ENCODE measurements around the gene RAB35. TPM values are rescaled to one million over a fixed set of nuclear protein-coding genes. Genes with fewer than 3 reads are reported as not detected.

The RAB35 gene
- total RNA-seq, 2 donors from 2014 or later, result 47.8 to 52.7 TPM

- ATAC-seq (peak; percentile 13), DNase-seq (no peak)
- intact Hi-C loops (cut with DNase I, micrococcal nuclease), result no loop called here
These were observed 23.8 kb downstream of the RAB35 start for GRCh38 chr12:120092551-120093335.

DNA sequence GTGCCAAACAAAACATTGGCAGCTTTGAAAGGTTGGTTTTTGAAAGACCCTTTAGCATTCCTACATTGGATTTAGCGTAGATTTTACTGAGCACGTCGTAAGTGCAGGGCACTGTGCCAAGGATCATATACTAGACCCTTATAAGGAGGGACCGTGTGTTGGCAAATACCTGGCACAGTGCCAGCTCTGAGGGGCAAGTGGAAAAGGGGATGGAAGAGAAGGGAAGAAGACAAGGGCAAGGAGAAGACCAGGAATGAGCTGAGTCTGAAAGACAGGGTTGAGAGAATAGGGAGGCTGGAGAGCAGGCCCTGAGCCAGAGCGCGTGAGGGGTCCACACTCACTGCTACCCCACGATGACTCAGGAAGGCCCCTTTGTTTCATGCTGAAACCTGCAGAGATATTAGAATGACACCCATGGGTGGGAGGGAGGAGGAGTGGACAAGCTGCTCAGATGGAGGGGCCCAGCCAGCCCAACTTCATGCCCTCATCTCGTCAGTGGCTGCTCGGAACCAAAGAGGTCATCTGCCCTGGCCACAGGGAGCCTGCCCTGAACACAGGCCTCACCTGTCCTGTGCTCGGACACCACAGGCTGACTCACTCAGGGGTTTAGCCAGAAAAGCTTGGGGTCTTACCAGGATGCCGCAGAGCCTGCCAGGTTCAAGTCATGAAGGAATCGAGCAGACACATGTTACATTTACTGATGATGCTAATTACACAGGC lies 25.0 kb downstream of the RAB35 start:
- intact Hi-C loops (cut with DNase I, micrococcal nuclease), result no loop called here
- ATAC-seq (no peak), DNase-seq (no peak)

GRCh38 chr12:120090626-120091295 lies 25.8 kb downstream of the RAB35 start:
- intact Hi-C loops (cut with DNase I, micrococcal nuclease), result no loop called here
- DNase-seq, result no peak
- ATAC-seq, result no peak

DNA sequence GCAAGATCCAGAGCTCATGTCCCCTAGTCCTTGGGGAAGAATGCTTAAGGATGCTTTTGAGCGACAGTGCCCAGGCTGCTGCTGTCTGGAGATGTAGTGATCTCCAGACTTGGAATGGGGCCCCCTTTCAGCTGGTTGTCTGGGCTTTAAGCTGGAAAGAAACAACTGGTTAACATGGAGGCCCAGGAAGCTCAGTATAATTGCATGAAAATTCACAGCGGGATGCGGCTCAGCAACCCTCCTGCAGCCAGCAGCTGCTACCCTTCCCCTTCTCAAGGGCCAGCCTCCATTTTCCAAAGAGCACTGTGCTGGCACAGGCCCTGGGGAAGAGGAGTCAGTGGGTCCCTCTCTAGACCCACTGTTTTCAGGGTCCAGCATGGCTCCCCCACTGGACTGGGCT lies 26.3 kb downstream of the RAB35 start:
- ATAC-seq, result no peak
- intact Hi-C loops (cut with DNase I, micrococcal nuclease), result no loop called here
- DNase-seq, result no peak

DNA sequence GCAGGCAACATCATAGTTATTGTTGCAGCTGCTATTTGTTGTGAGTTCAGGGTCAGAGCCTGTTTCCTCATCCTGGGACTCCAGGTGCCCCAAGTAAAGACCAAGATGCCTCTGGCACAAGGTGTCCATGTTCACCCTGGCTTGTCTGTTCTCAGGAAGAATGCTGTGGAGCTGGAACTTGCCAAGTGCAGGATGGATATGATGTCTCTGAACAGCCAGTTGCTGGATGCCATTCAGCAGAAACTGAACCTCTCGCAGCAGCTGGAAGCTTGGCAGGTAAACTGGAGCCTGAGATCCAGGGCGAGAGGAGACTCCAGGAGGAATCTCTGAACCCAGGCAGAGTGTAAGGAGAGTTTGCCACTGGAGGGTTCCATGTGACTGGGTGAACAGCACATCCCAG lies 26.8 kb downstream of the RAB35 start:
- intact Hi-C loops (cut with DNase I, micrococcal nuclease), result loop anchor here in 1 of 2 donors (10.0 kb wide), 1 partner anchor 105 kb away; the partner anchor contains the start of gene BICDL1
- DNase-seq (no peak), ATAC-seq (no peak)

DNA sequence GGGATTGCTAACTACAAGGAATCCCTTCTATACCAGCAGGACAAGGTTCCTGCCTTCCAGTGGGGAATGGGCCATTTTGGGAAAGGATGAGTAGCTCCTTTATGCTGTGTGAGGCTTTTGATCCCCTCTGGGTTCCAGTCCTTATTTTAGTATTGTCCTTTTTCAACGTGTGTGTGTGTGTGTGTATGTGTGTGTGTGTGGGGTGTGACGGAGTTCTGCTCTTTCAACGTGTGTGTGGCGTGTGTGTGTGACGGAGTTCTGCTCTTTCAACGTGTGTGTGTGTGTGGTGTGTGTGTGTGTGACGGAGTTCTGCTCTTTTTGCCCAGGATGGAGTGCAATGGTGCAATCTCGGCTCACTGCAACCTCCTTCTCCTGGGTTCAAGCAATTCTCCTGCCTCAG lies 27.4 kb downstream of the RAB35 start:
- no peak for DNase-seq
- intact Hi-C loops (cut with DNase I, micrococcal nuclease), result loop anchor here in 1 of 2 donors (10.0 kb wide), 1 partner anchor 104 kb away; the partner anchor contains the start of gene BICDL1
- ATAC-seq, result no peak

- intact Hi-C loops (cut with DNase I, micrococcal nuclease), result loop anchor here in 1 of 2 donors (10.0 kb wide), 1 partner anchor 102 kb away; the partner anchor contains the start of gene BICDL1
- DNase-seq (peak; percentile 98), ATAC-seq (peak; percentile 92)
These were observed 29.5 kb downstream of the RAB35 start for GRCh38 chr12:120086801-120087621.

DNA sequence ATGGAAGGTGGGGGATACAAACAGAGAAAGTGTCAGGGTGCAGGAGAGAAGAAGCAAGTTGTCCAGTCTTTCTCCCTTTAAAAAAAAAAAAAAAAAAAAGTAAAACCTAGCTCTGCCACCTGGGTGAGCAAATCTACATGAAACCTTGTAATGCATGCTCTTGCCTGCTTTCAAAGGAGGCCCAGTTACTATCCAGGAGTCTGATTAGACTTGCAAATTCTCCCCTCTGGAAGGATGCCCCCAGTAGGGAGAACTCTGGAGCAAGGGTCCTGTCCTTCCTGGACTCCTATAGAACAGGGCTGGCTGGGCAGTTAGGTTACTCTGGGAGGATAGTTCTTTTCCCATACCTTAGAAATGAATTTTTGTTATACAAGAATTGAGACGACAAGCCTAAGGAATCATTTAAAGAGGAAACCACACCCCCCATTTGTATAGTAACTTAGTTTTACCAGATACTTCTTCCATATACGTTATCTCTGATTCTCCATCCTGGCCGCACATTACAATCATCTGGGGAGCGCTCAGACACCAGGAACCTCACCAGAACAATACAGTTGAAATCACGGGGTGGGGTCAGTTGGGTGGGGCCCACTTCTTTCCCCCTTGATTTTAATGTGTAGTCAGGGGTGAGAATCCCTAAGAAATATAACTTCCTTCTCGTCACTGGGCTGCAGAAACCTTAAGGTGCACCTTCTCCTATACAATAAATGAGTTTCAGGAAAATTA lies 30.5 kb downstream of the RAB35 start:
- ATAC-seq (no peak), DNase-seq (no peak)
- intact Hi-C loops (cut with DNase I, micrococcal nuclease), result loop anchor here in 1 of 2 donors (10.0 kb wide), 1 partner anchor 101 kb away; the partner anchor contains the start of gene BICDL1

- intact Hi-C loops (cut with DNase I, micrococcal nuclease), result loop anchor here in 1 of 2 donors (10.0 kb wide), 1 partner anchor 97 kb away; the partner anchor contains the start of gene BICDL1
- ATAC-seq, result no peak
- DNase-seq, result no peak
These were observed 34.9 kb downstream of the RAB35 start for GRCh38 chr12:120081641-120082040.

DNA sequence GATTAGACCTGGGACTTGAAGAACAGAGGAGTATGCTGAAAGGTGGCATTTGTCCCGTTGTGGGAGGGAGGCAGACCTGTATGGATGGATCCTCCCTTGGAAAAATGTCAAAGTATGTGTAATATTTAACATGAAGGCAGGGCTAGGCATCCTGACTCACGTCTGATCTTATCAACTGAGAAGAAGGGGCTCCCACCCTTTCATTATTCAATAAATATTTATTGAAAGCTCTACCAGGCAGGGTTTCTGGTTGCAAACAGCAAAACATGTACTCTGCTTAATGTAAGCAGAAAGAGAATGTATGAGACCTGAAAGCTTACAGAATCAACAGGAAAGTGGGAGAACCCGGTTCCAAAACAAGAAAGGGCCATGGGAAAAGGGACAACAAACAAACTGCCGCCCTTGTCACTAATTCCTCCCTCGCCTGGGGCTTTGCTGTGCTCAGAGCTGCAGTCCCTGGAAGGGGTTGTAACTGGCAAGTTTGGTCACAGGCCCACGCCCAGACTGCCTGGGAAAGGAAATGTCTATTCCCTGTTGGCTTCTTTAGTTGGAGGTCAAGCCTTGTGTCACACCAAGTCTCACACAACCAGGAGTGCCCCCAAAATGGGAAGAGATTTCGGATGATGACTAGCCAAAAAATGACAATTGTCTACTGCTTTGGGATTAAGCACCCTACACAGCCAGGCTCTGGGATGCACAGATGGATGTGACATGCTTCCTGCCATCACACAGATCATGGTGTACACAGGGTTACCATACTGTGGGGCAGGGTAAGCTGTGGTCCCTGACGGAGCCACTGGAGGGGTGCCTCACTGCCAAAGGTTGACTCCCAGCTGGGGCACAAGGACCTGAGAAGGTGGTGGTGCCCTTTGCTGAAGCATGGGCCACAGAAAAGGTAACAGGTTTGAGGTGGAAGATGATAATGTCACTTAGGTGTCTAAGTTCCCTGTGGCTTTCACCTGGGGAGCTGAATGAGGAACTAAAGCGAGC lies 36.8 kb downstream of the RAB35 start:
- ATAC-seq, result peak; percentile 92
- intact Hi-C loops (cut with DNase I, micrococcal nuclease), result loop anchor here in 1 of 2 donors (10.0 kb wide), 1 partner anchor 95 kb away; the partner anchor contains the start of gene BICDL1
- DNase-seq, result no peak

GRCh38 chr12:120078868-120079267 lies 37.7 kb downstream of the RAB35 start:
- no peak for DNase-seq
- intact Hi-C loops (cut with DNase I, micrococcal nuclease), result no loop called here
- peak; percentile 67 for ATAC-seq

DNA sequence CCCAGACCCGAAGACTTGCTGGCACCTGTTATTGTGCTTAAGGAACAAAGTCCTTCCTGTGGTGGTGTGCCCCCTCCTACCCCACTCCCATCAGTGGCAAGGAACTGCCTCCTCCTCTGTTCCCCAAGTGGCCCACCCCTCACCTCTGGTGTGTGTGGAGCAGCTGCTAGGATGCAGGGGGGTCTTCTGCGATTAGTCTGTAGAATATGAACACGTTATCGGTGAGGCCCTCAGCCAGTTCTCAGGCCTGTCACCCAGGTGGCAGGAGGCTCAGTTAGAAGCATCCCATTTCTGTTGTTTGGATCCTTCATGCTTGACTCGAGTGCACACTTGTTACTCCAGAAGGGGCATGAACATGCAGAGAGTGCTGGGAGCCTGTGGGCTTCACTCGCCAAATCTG lies 39.3 kb downstream of the RAB35 start:
- ATAC-seq, result no peak
- intact Hi-C loops (cut with DNase I, micrococcal nuclease), result no loop called here
- no peak for DNase-seq

- intact Hi-C loops (cut with DNase I, micrococcal nuclease), result no loop called here
- ATAC-seq, result no peak
These were observed 39.9 kb downstream of the RAB35 start for GRCh38 chr12:120076651-120077050.

GRCh38 chr12:120075034-120075616 lies 41.4 kb downstream of the RAB35 start:
- no peak for ATAC-seq
- DNase-seq, result no peak
- intact Hi-C loops (cut with DNase I, micrococcal nuclease), result no loop called here

More at GRCh38 chr12:120076651-120077050, 39.9 kb downstream of the RAB35 start:
- DNase-seq, result no peak

DNA sequence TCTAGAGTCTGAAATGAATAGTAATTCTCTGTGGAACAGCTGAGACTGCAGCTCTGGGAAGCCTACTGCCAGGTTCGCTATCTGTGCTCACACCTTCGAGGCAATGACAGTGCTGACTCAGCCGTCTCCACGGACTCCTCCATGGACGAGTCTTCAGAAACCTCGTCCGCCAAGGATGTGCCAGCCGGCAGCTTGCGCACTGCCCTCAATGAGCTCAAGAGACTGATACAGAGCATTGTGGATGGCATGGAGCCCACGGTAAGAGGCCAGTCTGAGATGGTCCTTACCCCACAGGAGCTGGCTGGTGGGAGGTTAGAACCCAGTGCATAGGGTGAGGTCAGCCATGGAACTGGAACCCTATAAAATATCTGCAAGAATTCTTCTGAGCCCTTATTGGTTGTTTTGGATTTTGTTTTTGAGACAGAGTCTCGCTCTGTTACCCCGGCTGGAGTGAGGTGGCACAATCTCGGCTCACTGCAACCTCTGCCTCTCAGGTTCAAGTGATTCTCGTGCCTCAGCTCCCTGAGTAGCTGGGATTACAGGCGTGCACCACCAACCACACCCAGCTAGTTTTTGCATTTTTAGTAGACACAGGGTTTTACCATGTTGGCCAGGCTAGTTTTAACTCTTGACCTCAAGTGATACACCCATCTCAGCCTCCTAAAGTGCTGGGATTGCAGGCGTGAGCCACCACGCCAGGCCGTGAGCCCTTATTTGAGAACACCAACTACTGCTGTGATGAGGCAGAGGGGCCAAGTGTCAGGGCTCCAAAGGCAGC lies 43.9 kb downstream of the RAB35 start:
- intact Hi-C loops (cut with DNase I, micrococcal nuclease), result no loop called here
- no peak for DNase-seq
- ATAC-seq, result no peak
